HG03342 (cell line): ENCODE measurements around the gene APH1A.
"Not testable (repeated sequence)": the region's sequence is repeated elsewhere in the genome, so short reads cannot be mapped to it uniquely, and the experiment has no call there.

Experiments
- ATAC-seq: cut with Tn5 transposase; IDR thresholded peaks from one replicate; pipeline ENCODE4 v1.9.1; 2021; ENCODE audit warnings: mild to moderate bottlenecking, moderate library complexity; ENCODE audit not compliant: unreplicated experiment

APH1A gene

DNA sequence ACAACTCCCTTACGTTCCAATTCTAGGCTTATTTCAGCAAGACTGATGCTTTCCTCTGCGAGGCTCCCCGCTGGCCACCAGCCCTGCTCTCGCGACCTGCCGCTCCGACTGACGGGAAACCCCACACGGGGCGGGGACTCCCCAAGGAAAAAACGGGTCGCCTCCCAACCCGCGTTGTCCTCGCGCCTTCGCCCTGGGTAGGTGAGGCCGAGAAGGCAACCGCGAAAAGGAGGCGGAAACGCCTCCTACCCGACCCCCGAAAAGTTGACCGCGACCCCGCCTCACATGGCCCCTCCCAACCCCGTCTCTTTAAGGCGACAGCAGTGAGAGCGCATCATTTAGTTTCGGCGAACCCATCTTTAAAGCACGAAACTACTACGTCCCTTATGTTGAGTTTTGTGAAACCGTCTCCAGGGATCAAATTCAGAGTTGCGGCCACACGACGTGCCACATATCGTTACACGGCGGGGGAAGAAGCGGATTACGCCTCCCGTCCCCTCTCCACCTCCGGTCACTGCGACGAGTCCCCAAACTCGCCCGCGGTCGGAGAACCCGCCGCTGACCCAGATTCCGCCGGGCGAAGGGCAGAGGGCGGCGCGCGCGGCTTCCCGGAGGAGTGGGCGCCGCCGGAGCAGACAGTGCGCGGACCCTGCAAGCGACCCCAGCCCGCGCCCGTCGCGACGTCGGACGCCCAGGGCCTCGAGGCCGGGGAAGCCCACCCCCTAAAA, 34.1 kb downstream of the APH1A start:
- ATAC-seq = peak; percentile 43

DNA sequence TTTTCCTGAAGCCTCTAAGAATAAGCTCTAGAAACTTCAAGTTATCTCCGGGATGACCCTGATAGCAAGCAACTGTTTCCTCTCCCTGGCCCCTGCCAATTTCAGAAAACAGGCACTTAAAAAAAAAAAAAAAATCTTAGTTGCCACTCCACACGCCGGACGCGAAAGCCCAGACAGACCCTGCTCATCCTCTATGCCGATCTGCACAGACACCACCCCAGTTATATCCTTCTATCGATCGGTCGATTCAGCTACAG, 34.6 kb downstream of the APH1A start:
- ATAC-seq = no peak

DNA sequence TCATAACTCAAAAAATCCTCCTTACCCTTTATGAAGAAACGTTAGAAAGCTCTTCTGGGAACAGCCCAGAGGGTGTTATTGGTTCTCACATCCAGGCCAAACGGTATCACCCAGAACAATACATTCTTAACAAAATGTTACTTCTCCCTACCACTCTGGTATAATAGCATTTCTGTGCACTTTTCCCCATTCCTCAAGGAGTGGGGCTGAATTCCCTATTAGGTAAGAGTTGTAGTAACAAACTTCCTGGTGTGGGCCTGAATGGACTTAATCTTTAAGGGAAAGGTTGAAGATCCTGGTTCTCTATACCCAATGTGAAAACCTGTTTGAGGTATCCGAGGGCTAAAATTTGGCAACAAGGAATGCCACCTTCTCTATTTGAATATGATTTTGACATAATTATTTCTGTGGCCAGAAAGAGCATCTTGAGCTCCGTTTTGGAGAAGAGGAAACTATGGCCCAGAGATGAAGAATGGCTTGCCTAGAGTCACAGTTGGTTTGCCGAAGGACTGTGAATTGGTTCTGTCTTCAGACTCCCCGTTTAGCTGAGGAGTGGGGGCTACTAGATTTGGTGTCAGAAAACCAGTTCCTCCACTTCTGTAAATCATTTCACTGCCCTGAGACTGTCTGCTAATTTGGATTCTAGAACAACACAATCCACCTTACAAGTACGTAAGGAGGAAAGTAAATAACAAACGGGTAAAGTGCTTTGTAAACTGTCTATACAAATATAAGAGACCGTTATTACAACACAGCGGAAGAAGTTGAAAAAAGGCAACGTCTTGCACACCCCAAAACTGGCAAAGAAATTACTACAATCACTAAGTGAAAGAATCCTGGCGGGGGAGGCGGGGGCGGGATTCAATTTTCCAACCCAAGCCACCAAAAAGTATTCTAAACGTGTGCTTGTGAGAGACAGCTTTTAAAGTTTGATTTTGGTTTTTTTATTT, 35.2 kb downstream of the APH1A start:
- ATAC-seq = no peak

DNA sequence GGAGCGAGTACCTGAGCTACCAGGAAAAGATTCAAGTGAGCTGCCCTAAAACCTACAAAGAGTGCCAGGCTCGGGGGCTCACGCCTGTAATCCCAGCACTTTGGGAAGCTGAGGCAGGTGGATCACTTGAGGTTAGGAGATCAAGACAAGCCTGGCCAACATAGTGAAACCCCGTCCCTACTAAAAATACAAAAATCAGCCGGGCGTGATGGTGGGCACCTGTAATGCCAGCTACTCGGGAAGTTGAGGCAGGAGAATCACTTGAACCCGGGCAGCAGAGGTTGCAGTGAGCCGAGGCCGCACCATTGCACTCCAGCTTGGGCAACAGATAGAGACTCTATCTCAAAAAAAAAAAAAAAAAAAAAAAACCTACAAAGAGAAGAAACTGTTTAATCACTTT, 35.9 kb downstream of the APH1A start:
- not testable (repeated sequence) for ATAC-seq

DNA sequence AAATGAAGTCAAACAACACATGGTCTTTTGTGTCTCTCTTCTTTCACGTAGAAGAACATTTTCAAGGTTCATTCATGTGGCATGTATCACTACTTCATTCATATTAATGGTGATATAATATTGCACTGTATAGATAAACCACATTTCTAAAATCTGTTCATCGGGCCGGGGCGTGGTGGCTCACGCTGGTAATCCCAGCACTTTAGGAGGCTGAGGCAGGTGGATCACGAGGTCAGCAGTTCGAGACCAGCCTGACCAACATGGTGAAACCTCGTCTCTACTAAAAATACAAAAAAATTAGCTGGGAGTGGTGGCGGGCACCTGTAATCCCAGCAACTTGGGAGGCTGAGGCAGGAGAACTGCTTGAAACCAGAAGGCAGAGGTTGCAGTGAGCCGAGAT, 40.6 kb downstream of the APH1A start:
- not testable (repeated sequence) for ATAC-seq

DNA sequence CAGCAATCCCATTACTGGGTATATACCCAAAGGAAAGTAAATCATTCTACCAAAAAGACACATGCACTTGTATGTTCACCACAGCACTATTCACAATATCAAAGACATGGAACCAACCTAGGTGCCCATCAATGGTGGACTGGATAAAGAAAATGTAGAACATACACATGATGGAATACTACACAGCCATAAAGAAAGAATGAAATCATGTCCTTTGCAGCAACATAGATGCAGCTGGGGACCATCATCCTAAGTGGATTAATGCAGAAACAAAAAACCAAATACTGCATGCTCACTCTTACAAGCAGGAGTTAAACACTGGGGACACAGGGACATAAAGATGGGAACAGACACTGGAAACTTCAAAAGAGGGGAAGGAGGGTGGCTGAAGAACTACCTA, 41.6 kb downstream of the APH1A start:
- no peak for ATAC-seq

DNA sequence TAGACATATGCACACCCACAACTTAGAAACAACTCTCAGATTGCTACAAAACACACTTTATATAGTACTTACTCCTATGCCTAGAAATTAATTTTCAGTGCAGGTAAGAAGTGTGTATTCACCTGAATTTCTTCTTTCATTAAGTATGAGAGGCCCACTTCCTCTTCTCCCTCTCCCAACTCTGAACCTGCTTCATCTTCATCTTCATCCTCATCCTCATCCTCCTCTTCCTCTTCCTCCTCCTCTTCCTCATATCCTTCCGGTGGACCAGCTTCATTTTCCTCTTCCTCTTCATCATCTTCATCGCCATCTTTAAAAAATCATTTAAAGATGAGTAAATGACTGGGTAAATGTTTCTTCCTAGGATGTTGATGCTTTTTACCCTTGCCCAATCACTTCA, 42.3 kb downstream of the APH1A start:
- no peak for ATAC-seq

DNA sequence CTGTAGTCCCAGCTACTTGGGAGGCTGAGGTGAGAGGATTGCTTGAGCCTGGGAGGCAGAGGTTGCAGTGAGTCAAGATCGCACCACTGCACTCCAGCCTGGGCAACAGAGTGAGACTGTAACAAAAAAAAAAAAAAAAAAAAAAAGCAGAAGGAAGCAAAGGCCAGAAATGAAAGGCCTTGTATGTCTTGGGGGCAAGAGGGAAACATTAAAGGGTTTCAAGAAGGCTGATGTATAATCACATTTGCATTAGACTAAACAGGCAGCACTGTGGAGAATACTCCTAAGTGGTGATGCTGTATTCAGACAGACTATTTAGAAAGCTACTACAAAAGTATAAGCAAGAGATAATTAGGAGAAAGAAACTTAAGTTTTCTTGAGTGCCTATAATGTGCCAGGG, 43.3 kb downstream of the APH1A start:
- no peak for ATAC-seq

DNA sequence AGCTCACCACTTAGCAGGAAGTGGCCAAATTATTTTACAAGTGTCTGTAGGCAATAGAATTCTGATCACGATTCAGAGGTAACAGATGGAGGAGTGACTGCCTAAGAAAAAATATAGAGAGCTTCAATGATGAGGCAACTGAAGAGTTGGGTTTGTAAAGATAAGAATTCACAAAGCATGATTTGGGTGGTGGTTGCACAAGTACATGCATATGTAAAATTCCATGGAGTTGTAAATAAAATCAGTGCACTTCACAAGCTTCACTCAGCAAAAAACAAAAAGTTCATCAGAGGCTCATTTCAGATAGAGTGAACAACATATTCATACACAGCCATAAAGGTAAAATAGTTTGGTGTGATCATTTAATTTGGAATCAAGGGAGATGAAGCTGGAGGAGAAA, 43.8 kb downstream of the APH1A start:
- no peak for ATAC-seq

DNA sequence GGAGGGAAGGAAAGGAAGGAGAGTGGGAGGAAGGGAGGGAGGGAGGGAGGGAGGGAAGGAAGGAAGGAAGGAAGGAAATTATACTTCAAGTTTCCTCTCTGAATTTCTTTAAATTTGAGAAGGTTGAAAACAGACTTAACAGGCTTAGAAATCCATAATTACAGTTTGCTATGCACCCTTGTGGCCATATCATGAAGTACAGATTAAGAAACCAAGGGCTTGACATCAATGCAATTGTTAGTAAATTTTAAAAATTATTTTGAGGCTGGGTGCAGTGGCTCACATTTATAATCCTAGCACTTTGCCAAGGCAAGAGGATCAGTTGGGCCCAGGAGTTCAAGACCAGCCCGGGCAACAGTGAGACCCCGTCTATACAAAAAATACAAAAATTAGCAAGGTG, 47.3 kb downstream of the APH1A start:
- no peak for ATAC-seq

DNA sequence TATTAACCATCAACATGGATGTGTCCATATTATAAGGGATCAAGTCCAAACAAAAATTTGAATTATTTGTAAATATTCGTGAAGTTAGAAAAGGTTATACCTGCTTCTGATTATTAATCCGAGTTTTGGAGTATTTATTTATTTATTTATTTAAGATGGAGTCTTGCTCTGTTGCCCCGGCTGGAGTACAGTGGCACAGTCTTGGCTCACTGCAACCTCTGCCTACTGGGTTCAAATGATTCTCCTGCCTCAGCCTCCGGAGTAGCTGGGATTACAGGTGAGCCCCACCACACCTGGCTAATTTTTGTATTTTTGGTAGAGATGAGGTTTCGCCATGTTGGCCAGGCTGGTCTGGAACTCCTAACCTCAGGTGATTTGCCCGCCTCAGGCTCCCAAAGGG, 53.0 kb downstream of the APH1A start:
- not testable (repeated sequence) for ATAC-seq
